ENCODE data around the gene EFHD2.

GRCh38 chr1:15390667-15391066 is 19.0 kb upstream of the EFHD2 start:
- TF ChIP-seq CTCF (conservative IDR thresholded peaks at IDR 0.05 in 1 of 2, IDR thresholded peaks at IDR 0.05 in 1 of 2; ENCODE audit: low read depth in 1 of 2, low read length in 2 of 2) (no peak), EZH2 (IDR thresholded peaks at IDR 0.05; ENCODE audit: low read length, missing control alignments) (no peak)

Measured in fibroblast of lung (primary cell).